Upper lobe of left lung (tissue), 4 donors: Measurements from ENCODE around the gene RUNX2.

Experiments
- CTCF ChIP-seq, 6 experiments: fragments of 450-650 bp in 4 of 6; fragments of 200-600 bp in 2 of 6; sonication (generic) in 2 of 6; IDR thresholded peaks; one replicate each; pipeline ENCODE4 v1.5.1; 2016 to 2019; ENCODE audit warnings: antibody characterized with exemption in 6 of 6
- EP300 ChIP-seq, 4 donors: sonication (generic); formaldehyde crosslinking; IDR thresholded peaks; one replicate each; pipeline ENCODE4 v1.5.1; 2017; ENCODE audit warnings: antibody characterized with exemption in 4 of 4, control low read depth in 2 of 4
- POLR2A ChIP-seq, 4 donors: fragments of 450-650 bp; IDR thresholded peaks; one replicate each; pipeline ENCODE4 v1.5.1; 2016 to 2017; ENCODE audit warnings: antibody characterized with exemption in 4 of 4, mild to moderate bottlenecking in 2 of 4
- POLR2AphosphoS5 ChIP-seq, 2 donors: sonication (generic); formaldehyde crosslinking; IDR thresholded peaks; one replicate each; pipeline ENCODE4 v1.5.1; 2017; ENCODE audit warnings: antibody characterized with exemption in 2 of 2

GRCh38 chr6:45574885-45575284 lies 246.8 kb downstream of the RUNX2 start:
- TF ChIP-seq CTCF (IDR thresholded peaks at IDR 0.05) (no peak), POLR2A (IDR thresholded peaks at IDR 0.05) (no peak), POLR2AphosphoS5 (IDR thresholded peaks at IDR 0.05) (no peak), EP300 (IDR thresholded peaks at IDR 0.05) (no peak)
